ENCODE results near the gene KREMEN1.
A peak's percentile ranks its signal among the peaks of the same experiment; 100 is the strongest.

The KREMEN1 gene

DNA sequence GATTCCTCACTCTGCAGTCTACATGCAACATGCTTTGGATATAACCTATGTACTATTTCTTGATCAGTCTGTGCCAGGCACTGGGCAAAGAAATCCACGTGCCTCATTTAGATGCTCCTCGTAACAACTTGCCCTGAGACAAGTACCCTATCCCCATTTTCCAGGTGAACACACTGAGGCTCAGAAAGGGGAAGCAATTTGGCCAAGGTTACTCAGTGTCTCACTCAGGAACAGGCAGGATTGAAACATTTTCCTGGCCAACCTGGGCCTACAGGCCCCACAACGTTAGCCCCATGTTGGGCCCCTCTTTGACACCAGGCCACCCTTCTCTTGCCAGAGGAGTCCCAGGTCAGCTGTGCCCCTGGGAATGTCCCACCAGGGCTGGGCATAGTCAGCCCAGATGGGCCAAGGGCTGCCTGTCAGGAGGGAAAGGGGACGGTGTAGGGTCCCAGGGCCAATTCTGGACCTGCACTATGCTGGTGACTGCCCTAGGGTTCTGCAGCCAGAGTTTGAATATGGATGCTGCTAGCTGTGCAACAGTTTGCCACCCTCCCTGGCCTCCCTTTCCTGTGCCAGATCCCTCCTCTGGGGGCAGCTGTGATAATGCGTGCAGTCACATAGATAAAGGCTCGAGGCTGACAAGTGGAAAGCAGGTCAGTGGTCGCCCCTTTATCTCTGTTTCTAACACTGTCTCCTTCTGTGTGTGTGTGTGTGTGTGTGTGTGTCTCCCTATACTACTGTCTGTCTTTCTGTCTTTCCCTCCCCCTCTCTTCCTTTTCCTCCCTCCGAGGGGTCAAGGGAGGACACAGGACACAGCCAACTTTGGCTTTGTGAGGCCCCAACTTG lies 122.5 kb downstream of the KREMEN1 start:
- DNase-seq, result no peak

DNA sequence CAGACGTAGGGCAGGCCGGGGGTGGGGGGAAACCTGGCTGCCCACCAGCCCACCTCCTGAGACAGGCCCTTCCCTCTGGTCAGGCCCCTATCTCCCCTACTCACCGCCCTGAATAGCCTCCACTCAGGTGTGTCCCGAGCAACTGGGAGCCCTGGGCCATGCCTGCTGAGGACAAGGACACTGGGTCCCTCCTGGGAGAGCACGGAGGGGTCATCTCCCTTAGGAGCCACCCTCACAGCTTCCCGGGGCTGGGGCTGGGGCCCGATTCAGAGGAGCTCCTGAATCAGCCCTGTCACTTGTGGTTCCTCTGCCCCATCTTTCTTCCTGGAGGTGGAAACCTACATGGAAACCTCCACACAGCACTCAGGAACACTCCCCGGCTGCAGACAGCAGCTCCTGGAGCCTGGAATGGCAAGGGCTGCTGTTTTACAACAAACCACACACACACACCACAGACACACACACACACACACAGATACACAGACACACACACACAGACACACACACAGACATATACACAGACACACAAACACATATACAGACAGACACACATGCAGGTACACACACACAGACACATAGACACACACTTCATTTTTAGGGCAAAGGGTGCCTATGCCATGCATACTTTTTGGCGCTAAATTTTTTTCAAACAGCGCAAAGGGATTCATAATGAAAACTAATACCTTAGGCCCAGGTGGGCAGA lies 123.3 kb downstream of the KREMEN1 start:
- DNase-seq, result no peak

DNA sequence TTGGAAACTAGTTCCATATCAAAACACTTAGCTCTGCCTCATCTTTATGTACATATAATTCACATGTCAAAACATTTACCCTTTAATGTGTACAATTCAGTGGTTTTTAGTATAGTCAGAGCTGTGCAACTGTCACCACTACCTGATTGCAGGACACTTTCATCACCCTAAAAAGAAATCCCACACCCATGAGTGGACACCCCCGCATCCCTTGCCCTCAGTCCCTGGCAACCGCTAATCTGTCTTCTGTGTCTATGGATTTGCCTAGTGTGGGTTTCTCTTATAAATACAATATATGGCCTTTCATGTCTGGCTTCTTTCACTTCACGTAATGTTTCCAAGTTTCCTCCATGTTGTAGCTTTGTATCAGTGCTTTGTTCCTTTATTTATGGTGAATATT lies 124.3 kb downstream of the KREMEN1 start:
- DNase-seq, result no peak

DNA sequence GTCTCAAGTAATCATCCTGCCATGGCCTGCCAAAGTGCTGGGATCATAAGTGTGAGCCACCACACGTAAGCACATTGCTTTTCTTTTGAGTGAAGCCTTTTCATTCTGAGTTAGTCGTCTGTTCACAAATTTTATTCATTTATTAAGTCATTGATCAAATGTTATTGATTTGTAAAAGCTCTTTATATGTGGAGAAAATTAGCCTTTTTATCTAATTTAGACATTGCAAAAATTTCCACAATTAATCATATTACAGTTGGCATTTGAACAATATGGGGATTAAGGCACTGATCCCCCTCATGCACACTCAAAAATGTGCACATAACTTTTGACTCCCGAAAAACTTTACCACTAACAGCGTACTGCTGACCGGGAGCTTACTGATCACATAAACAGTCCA lies 125.4 kb downstream of the KREMEN1 start:
- no peak for DNase-seq

DNA sequence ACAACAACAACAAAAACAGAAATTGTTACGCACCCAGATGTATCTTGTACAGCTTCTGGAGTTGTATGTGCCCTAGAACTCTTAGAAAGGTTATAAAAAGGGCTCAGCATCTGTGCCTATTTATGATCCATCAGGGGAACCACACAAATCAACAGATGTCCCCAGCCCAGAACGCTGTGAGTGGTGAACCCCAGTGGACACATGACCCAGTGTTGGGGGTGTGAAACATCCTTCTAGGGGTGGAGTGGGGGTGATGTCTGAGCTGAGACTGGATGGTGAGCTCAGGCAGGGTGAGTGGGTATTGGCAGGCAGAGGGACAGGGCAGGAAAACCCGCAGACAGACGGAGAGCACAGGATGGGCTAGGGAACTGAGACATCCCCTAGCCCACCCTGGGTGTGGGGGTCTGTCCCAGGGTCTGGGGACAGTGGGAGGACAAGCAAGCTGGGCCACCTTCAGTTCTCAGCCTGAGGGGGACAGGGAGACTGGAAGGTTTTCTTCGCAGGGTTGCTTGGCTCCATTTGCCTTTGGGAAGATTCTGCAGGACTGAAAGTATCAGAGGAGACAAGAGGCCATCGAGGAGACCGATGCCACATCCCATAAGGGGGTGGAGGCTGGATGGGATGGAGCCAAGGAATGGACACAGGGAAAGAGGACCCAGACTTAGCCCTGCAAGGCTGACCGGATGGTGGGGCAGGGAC lies 127.0 kb downstream of the KREMEN1 start:
- DNase-seq, result no peak

DNA sequence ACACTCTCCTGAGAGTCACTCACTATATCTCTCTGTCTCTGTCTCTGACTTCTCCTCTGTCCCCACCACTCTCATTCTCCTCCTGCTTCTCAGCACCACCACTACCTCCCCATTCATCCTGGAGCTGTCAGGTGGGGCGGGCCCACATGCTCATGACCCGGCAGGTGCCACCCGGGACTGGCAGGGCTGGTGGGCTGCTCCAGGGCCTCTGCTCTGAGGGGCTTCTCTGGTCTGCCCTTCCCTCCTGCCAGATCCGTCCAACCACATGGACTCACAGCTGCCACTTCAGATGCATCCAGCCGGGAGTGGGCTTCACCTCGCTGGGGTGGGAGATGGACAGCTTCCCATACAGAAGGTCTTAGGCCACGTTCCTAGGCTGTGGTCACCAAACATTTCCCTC lies 128.1 kb downstream of the KREMEN1 start:
- DNase-seq, result no peak

DNA sequence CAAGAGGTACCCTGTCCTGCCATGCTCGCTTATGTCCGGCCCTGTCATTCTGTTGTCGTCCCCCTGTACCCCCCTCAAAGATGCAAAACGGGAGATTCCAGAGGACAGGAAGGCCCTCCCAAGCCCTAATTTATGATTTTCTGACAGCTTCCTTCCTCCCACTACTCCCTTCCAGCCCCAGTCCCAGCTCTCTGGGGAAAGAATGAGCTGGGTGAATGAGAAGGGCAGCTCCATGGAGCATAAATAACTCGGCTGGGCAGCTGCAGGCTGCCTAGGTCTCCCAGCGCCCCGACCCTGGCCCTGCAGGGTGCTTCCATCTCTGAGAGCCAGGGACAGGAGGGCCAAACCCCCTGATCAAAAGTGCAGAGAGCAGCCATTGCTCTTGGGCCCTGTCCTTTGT lies 128.9 kb downstream of the KREMEN1 start:
- DNase-seq, result no peak

DNA sequence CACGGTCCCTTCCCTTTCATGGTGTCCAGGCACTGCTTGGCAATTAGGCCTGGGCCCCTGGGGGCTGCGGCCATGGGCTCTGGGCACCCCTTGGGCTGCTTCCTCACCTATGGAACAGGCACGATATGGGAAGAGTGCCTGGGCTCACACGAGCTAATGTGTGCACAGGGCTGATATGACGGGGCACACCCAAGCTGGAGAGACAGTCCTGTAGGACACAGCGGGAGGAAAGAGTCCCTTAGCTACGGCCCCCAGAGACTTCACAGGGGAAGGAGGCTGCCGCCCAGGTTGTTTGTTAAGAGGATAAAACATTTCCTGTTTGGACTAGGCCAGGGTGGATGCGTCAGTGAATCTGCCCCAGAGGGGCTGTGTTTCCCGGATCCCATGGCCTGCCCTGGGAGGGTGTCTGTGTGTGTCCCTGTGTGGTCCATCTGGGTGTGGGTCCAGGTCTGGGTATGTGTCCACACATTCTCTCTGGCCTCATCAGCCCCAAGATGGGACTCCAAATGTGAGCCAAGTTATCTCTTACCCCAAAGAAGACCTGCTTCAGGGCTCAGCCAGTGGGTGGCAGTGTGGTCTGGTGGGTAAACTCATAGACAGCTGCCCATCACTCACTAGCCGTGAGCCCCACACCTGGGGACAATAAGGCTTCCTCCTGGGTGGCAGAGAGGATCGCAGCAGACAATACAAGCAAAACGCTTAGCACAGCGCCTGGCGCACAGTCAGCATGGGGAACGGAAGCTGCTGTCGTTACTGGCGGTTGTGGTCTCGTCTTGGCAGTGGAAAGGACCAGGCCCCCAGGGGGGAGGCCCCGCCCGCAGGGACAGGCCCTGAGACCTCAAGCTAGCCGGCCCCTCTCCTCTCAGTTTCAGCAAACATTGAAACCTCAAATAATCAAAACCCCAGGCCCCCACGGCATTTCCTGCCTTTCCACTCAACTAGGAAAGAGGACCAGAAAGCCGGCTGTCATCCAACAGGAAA lies 129.7 kb downstream of the KREMEN1 start:
- peak; percentile 46 to 71 for DNase-seq

DNA sequence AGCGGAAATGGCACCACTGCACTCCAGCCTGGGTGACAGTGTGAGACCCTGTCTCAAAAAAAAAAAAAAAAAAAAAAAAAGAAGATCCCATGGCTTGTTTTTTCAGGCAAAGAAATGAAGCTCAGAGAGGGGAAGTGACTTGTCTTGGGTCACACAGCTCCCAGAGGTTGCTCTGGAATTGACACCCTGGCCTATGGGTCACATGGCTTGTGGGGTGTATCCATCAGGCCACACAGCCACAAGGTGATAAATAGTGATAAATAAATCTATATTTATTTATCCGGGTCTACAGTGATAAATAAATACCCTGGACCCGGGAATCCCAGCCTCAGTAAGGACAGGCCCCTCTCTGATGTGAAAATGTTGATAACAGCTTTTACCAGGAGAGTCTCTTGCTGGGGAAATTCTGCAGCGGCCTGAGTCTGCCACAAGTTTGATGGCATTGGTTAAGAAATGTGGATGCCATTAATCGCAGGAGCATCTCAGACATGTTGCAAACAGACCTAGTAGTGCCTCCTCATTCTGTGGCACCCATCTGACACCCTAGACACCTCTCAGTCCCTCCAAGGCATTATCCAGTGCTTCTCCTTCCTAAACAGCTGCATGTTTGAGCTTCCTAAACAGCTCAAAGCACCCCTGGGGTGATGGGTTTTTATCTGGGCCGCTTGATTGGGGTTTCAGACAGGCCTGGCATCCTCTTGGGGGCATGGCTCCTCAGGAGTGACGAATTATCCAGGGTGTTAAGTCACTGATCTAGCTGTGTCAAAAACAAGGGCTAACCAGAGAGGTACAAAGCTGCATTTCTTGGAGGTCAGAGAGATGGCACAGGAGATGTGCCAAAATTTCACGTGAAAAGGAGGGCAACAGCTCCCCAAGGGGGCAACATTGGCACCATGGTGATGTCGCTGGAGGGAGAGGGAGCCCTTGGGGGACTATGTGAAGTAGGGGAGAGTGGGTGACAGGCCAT lies 130.9 kb downstream of the KREMEN1 start:
- DNase-seq, result no peak

DNA sequence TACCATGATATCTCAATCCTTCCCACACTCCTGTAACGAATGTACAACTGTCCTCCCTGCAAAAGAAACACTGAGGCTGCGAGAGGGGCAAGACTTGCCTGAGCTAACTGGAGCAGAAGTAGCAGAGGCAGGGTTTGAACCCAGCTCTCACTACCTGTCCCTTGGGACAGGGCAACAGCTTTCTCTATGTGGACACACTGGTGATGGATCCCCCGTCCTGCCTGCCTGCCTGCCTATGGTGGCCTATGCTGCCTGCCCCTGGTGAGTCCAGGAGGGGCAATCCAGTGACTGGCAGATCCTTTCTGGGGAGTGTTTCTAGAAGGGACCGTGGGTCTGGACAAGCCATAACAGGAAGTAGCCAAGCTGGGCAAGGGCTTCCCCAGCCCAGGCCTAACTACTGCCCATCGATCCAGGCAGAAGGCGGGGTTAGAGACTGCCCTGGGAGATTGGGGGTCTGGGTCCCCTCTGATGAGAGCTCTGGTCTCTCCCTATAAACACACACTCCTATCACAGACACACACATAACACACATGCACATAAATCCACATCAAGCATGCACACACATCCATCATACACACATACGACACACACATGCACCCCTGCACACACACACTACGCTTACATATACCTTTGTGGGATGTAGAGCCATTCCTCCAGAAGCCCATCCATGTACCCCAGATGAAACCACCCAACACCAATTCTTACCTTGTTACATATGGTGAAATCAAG lies 131.8 kb downstream of the KREMEN1 start:
- no peak for DNase-seq

DNA sequence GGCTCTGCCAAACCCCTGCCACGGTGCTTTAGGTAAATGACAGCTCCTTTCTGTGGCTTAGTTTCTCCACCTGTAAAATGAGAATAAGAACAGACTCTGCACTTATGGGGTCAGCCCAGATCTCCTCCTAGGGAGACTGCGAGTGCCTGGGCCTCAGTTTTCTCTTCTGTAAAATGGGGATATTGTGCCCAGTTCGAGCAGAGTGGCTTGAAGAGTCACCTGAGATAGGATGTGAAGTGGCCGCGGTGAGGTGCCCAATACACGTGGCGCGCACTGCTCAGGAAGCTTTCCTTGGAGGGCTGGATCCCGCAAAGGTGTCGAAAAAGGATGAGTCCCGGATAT lies 132.4 kb downstream of the KREMEN1 start:
- DNase-seq, result no peak

DNA sequence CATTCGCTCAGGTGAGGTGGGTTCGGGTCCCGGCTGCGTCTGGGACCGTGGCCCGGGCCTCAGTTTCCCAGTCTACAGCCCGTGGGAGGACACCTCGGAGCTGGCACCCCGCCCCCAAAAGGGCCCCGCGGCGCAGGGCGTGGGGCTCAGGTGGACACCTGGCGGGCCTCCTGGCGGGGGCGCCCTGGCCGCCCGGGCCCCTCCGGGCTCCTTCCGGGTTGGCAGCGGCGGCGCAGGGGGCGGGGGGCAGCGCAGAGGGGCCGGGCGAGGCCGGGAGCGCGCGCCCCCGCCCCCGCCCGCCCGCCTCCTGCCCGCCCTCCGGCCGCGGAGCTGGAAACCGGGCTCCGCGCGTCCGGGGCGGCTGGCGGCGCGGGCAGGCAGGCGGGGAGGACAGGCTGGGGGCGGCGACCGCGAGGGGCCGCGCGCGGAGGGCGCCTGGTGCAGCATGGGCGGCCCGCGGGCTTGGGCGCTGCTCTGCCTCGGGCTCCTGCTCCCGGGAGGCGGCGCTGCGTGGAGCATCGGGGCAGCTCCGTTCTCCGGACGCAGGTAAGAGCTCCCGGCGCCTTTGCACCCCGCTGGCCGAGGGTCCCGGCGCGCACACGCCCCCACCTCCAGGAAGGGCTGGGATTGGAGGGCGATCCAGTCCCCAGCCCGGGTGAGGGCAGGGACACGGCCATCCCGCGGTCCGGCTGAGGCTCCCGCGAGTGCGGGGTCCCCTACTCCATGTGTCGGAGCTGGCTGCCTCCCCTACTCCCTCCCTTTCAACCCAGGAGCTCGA lies 132.9 kb downstream of the KREMEN1 start, which contains the start of gene EMID1:
EMID1 (plus strand) TSS at position 303 of the 778 bp plus-strand sequence; CDS start at position 446, 143 bp downstream.
- peak in 1 of 2 donors; percentile 38 for DNase-seq

DNA sequence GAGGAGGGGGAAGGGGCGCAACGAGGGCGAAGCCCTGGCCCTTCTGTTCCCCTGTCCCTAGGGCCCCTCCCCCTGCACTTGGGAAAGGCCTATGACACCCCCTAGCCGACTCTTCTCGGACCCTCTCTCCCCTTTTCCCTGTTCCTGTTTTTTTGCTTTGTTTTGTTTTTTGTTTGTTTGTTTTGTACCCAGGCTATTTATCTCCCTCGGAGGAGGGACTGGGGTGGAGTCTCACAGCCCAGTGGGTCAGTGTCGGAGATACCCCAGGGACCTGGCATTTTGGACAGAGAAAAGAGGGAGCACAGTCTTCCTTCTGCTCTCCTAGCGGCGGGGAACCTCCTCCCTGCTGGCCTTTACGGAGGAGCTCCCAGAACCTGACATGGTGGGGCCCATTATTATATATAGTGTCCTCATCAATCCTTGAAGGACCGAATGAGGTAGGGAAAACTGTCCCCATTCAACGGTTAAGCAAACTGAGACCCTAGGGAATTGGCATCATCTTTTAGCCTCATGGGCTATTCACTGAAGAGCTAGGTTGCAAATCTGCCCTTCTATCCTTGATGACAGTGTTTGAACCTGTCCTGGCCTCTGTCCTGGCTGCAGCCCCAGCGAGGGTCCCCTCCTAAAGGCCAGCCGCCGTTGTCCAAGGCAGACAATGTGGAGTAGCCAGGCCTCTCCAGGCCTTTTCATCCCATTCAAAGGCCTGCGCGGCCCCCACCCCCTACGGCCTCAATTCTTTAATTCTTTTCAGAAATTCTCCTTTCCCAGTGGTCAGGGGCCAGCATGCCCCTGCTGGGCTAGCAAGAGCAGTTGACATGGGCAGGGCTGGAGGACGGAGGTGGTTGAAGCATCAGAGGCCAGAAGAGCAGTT lies 133.8 kb downstream of the KREMEN1 start:
- DNase-seq, result no peak

DNA sequence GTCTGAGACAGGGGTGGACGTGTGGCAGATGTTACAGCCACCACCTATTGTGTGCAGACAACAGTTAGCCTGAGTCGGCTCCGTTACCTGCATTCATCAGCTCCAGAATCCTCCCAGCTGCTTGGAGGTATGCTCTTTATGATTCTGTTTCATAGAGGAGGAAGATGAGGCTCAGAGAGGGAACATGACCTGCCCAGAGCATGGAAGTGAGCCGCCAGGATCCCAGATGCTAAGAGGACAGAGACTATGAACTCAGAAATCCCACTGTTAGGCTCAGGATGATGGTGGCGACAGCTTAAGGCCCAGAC lies 134.4 kb downstream of the KREMEN1 start:
- no peak for DNase-seq

DNA sequence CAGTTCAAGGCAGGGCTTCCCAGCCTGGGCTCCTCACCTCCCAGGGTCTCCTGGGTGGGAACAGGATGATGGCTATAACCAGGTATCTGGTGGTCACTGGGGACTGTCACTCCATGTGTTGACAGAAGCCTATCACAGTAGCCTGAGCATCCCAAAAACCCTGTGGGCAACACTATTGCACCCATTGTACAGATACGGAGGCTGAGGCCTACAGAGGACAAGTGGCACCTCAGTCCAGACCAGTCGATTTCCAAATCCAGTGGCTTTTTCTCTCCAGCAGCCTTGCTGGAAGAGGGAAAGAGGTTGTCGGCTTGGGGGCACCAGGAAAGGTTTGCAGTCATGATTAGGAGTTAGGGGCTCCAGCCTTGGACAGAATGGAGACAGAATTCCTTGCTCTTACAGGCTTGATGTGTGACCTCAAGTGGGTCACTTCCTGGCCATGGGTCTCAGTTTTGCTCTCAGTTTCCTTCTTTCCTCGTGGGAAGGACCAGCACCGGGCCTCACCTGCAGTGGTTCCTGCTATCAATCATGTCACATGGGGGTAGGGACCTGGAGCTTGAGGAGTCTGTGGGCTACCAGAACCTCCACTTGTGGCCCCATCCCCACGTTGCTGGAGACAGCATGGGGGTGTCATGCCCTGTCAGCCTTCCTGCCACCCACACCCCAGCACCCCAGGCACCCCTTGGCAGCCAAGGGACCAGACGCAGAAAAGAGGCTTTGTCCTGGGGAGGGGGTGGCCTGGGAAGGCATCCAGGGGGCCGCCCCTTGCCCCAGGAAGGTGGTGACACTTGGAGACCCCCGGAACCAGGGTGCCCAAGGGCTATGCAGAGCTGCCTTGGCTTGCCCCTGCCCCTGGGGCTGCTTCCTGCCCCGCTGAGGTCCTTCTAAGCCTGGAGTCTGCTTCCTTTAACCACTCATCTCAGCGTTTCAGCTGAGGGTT lies 135.0 kb downstream of the KREMEN1 start:
- DNase-seq, result no peak

DNA sequence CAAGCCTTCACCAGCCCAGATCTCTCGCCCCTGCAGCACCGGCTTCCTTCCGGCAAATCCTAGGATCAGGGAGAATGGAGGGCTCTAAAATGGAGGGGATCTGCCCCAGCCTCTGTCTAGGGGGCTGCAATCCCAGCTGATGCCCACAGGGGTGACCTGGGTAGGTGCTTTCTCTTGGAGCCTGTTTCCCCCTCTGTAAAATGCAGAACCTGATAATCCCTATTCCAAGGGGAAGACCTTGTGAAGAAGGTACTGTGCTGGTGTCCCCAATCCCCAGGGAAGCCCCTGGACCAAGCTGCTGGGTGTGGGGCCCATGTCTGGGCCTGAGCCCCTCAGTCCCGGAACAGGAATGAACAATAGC lies 135.6 kb downstream of the KREMEN1 start:
- DNase-seq, result no peak

DNA sequence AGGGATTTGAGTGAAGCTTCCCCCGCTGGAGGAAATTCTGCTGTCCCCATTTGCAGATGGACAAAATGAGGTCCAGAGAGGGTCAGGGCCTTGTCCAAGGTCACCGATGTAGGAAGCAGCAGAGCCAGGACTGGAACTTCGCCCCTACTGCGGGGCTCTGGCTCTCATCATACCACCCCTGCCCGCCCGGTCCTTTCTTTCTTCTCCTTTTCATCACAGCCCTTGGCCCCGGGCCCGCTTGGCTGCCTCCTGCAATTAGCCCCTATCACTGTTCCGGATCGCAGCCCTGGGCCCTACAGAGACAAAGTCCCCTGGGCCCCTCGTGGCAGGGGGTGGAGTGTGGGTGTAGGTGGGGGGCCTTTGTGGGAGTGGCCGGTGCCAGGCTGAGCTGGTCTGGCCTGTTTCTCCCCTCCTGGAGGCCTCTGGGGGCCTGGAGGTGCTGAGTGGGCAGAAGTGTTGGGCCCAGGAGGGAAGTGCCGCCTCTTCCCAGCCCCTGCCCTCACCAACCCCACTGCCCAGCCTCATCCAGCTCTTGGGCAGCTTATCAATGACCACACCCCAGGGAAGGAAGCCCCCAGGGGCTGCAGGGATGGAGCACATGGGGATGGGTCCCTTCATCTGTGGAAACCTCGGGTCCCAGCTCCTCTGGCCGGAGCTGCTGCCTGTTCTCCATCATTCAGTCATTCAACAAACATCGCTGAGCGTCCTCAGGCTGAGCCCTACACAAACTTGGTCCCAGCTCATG lies 136.2 kb downstream of the KREMEN1 start:
- no peak for DNase-seq
